ENCODE measurements around the gene TBC1D24. TPM values are rescaled to one million over a fixed set of nuclear protein-coding genes. Genes with fewer than 3 reads are reported as not detected.

Gene TBC1D24
- total and polyA plus RNA-seq, 9 of the 15 experiments (the other 6 are each of a cell fraction or from before 2014, with no cell fraction given), result 1.7 to 22.6 (median 7.2) TPM

- FAIRE-seq (no peak), ATAC-seq (no peak), DNase-seq (ENCODE audit: extremely low read depth in 1 of 4, low spot score in 3 of 4) (peak in 2 of 4 experiments; percentile 79 to 80)
- Histone ChIP-seq H3K27me3 (ENCODE audit: control insufficient read depth in 2 of 2, insufficient read depth in 2 of 2, low read length in 2 of 2) (no peaks in the 10 kb centered on the region), H3K4me3 (peak overlapping the region; percentile 98), H3K9me3 (replicated peaks; ENCODE audit: control insufficient read depth, insufficient read depth, low read depth, low read length) (no peaks in the 10 kb centered on the region), H3K9me1 (ENCODE audit: control insufficient read depth, insufficient read depth, low read length) (peaks cover 8% of the 10 kb centered on the region), H3K36me3 (ENCODE audit: control insufficient read depth, insufficient read depth, low read length) (peaks cover 40% of the 10 kb centered on the region), H3K27ac (ENCODE audit: extremely low read depth, low read depth, low read length) (peak overlapping the region; percentile 96), H2AFZ (ENCODE audit: low read depth, low read length) (no peak overlapping the region), H3K4me2 (ENCODE audit: insufficient read depth, low read length) (peak overlapping the region; percentile 94), H3K4me1 (replicated peaks in 1 of 2; ENCODE audit: control insufficient read depth in 2 of 2, insufficient read depth in 2 of 2, low read length in 2 of 2) (peaks cover 63 to 95% of the 10 kb centered on the region in 2 experiments), H3K9ac (ENCODE audit: insufficient read depth in 1 of 2, low read depth in 2 of 2, low read length in 2 of 2) (peak overlapping the region; percentile 90 to 96), H4K20me1 (replicated peaks; ENCODE audit: control insufficient read depth, insufficient read depth, low read length) (peaks cover 46% of the 10 kb centered on the region), H3K79me2 (ENCODE audit: control insufficient read depth, insufficient read depth, low read length) (peaks cover 65% of the 10 kb centered on the region)
- in situ Hi-C loops (cut with MboI), result no loop called here
- ChIA-PET CTCF (ENCODE audit: low intra/inter-chr PET ratio) (interaction anchor here (1.0 to 1.1 kb wide), 2 partner anchors 12 to 40 kb away, joined by 4 to 5 read pairs; partner anchors contain the start of gene TBC1D24), POLR2A (interaction anchor here (0.6 to 2.1 kb wide), 13 partner anchors 9 to 494 kb away, joined by 3 to 9 read pairs (median 3); partner anchors contain the start of genes NTHL1, TRAF7 and TSC2)
- TSS peak; percentile 60 for BruUV-seq (replicated peaks)
- WGBS (ENCODE audit: insufficient coverage, low coverage, missing lambda C conversion rate), result 0% methylated on average over 20 of the region's 63 CpGs
- intact Hi-C loops (cut with micrococcal nuclease), result no loop called here
- TF ChIP-seq HBP1 (CRISPR knock-in tag; IDR thresholded peaks at IDR 0.05), result peak; percentile 11; the same call in 1 of the 2 replicates
- TF ChIP-seq CREM (IDR thresholded peaks at IDR 0.05; ENCODE audit: low read depth), result no peak
- TF ChIP-seq KAT7 (CRISPR knock-in tag; IDR thresholded peaks at IDR 0.05; ENCODE audit: borderline replicate concordance), result peak; percentile 47; the same call in 1 of the 2 replicates
- peak in 1 of 2 experiments; percentile 14; a peak in 1 of 4 replicates for TF ChIP-seq HDAC1 (IDR thresholded peaks at IDR 0.05)
- TF ChIP-seq BCLAF1 (IDR thresholded peaks at IDR 0.05; ENCODE audit: borderline replicate concordance in 1 of 2, control insufficient read depth in 1 of 2, low read depth in 2 of 2, low read length in 1 of 2), result no peak
- TF ChIP-seq NR3C1 (CRISPR knock-in tag; IDR thresholded peaks at IDR 0.05), result 0 out of 2 replicates have a peak, but pooled peaks have one; percentile 14
- TF ChIP-seq ELF1 (tag; IDR thresholded peaks at IDR 0.05), result peak; percentile 46
- TF ChIP-seq ZNF584 (CRISPR knock-in tag; IDR thresholded peaks at IDR 0.05; ENCODE audit: low read depth), result no peak
- TF ChIP-seq ZNF133 (CRISPR knock-in tag; IDR thresholded peaks at IDR 0.05), result no peak
- no peak for TF ChIP-seq ARNT (IDR thresholded peaks at IDR 0.05)
- TF ChIP-seq CHD1 (IDR thresholded peaks at IDR 0.05; ENCODE audit: low read length), result peak; percentile 44
- no peak for TF ChIP-seq MYC (IDR thresholded peaks at IDR 0.05; ENCODE audit: low read depth, low read length)
- TF ChIP-seq MYC (CRISPR knock-in tag; IDR thresholded peaks at IDR 0.05; ENCODE audit: borderline replicate concordance, low read depth), result 0 out of 2 replicates have a peak, but pooled peaks have one; percentile 31
Measured at GRCh38 chr16:2514333-2515179, 39.6 kb downstream of the TBC1D24 start.
